SK-N-SH (cell line): Measurements from ENCODE around the gene CTTNBP2NL. TPM values are rescaled to one million over a fixed set of nuclear protein-coding genes. Genes with fewer than 3 reads are reported as not detected.

Source experiments
- CTCF ChIA-PET: fragments of 300-600, 350-600 bp; formaldehyde crosslinking; extraction: SDS; loops from one replicate; lab custom pipeline; 2021; lab: Yijun Ruan, JAX
- POLR2A ChIA-PET: fragments of 350-600 bp; sonication (Branson Sonifier 250); formaldehyde crosslinking; extraction: SDS; loops from one replicate; lab custom pipeline; 2020; ENCODE audit warnings: antibody characterized with exemption, inconsistent platforms; lab: Yijun Ruan, JAX
- DNase-seq: peaks from one replicate; pipeline ENCODE4 v3.0.0; 2012
- H2AFZ ChIP-seq: fragments of 200-600 bp; sonication (generic); 2 replicates; pipeline ENCODE4 v1.8.1; 2016; ENCODE audit warnings: antibody characterized with exemption, mild to moderate bottlenecking, low read depth
- H3F3A ChIP-seq: fragments of 200-600 bp; sonication (generic); replicated peaks from 2 replicates; pipeline ENCODE3; 2016; ENCODE audit warnings: antibody characterized with exemption, mild to moderate bottlenecking; ENCODE audit not compliant: insufficient read depth
- H3K27ac ChIP-seq, 2 experiments: fragments of 200-500 bp in 1 of 2; fragments of 200-600 bp in 1 of 2; sonication (Bioruptor generic) in 1 of 2; sonication (generic), shearing (Covaris generic) in 1 of 2; 2 replicates each; pipeline versions ENCODE4 v1.5.1 to v1.6.1; 2014 to 2016; ENCODE audit warnings: low read depth in 2 of 2, inconsistent platforms in 1 of 2, low read length in 1 of 2, mild to moderate bottlenecking in 1 of 2, mixed read lengths in 1 of 2
- H3K27me3 ChIP-seq: fragments of 200-600 bp; sonication (generic), shearing (Covaris generic); 2 replicates; pipeline ENCODE4 v1.6.1; 2016; ENCODE audit warnings: mixed run types; ENCODE audit not compliant: insufficient read depth
- H3K36me3 ChIP-seq, 2 experiments: fragments of 200-500 bp in 1 of 2; fragments of 200-600 bp in 1 of 2; sonication (Bioruptor generic) in 1 of 2; sonication (generic) in 1 of 2; replicated peaks in 1 of 2; 2 replicates each; pipeline versions ENCODE3 to v1.5.1; 2014 to 2016; ENCODE audit warnings: low read length in 1 of 2, mild to moderate bottlenecking in 1 of 2; ENCODE audit not compliant: insufficient read depth in 2 of 2, control insufficient read depth in 1 of 2
- H3K4me1 ChIP-seq, 2 experiments: fragments of 200-500 bp in 1 of 2; fragments of 200-600 bp in 1 of 2; sonication (Bioruptor generic) in 1 of 2; sonication (generic), shearing (Covaris generic) in 1 of 2; 2 replicates each; pipeline versions ENCODE4 v1.5.1 to v1.6.1; 2014 to 2016; ENCODE audit warnings: low read depth in 1 of 2, low read length in 1 of 2, mixed run types in 1 of 2; ENCODE audit not compliant: insufficient read depth in 2 of 2, control insufficient read depth in 1 of 2
- H3K4me2 ChIP-seq: fragments of 200-600 bp; sonication (generic), shearing (Covaris generic); 2 replicates; pipeline ENCODE4 v1.6.1; 2017; ENCODE audit warnings: mixed run types
- H3K4me3 ChIP-seq, 2 experiments: fragments of 200-500 bp in 1 of 2; fragments of 200-600 bp in 1 of 2; sonication (Bioruptor generic) in 1 of 2; sonication (generic), shearing (Covaris generic) in 1 of 2; 2 replicates each; pipeline versions ENCODE4 v1.5.1 to v1.8.1; 2014 to 2016; ENCODE audit warnings: low read depth in 2 of 2, inconsistent platforms in 1 of 2, low read length in 1 of 2, mild to moderate bottlenecking in 1 of 2, mixed read lengths in 1 of 2, moderate library complexity in 1 of 2
- H3K79me2 ChIP-seq: fragments of 200-600 bp; sonication (generic); 2 replicates; pipeline ENCODE4 v1.8.1; 2017; ENCODE audit warnings: mild to moderate bottlenecking; ENCODE audit not compliant: insufficient read depth
- H3K9ac ChIP-seq: fragments of 200-600 bp; sonication (generic); 2 replicates; pipeline ENCODE4 v1.6.1; 2017; ENCODE audit warnings: mixed run types
- H3K9me2 ChIP-seq: fragments of 200-600 bp; sonication (generic); 2 replicates; pipeline ENCODE4 v1.6.1; 2017; ENCODE audit warnings: mixed run types
- H3K9me3 ChIP-seq: fragments of 200-600 bp; sonication (generic); 2 replicates; pipeline ENCODE4 v1.6.1; 2017; ENCODE audit warnings: mixed run types, mild to moderate bottlenecking, moderate library complexity
- H4K20me1 ChIP-seq: fragments of 200-600 bp; sonication (generic); 2 replicates; pipeline ENCODE4 v1.6.1; 2017; ENCODE audit warnings: mild to moderate bottlenecking, mixed run types; ENCODE audit not compliant: insufficient read depth
- CHD2 ChIP-seq: fragments of 150-350 bp; IDR thresholded peaks from 2 replicates; pipeline ENCODE4 v1.6.1; 2018; ENCODE audit warnings: low read length; ENCODE audit not compliant: partially characterized antibody
- CTCF ChIP-seq: fragments of 200-600 bp; sonication (generic); IDR thresholded peaks from 2 replicates; pipeline ENCODE4 v1.6.1; 2017; ENCODE audit warnings: antibody characterized with exemption, mild to moderate bottlenecking, moderate library complexity
- ELF1 ChIP-seq: IDR thresholded peaks from 2 replicates; pipeline ENCODE4 v1.4.0; 2012
- EZH2phosphoT487 ChIP-seq: fragments of 200-600 bp; sonication (generic); IDR thresholded peaks from 2 replicates; pipeline ENCODE4 v1.6.1; 2017; ENCODE audit warnings: low read depth, mixed run types, mild to moderate bottlenecking, antibody characterized with exemption, moderate library complexity, borderline replicate concordance
- FOSL2 ChIP-seq: IDR thresholded peaks from 2 replicates; pipeline ENCODE4 v1.4.0; 2012; ENCODE audit warnings: low read depth, mild to moderate bottlenecking, moderate library complexity, borderline replicate concordance
- JUND ChIP-seq: IDR thresholded peaks from 2 replicates; pipeline ENCODE4 v1.4.0; 2012
- MAX ChIP-seq: IDR thresholded peaks from 2 replicates; pipeline ENCODE4 v1.4.0; 2012; ENCODE audit warnings: low read depth
- MEF2A ChIP-seq: IDR thresholded peaks from 2 replicates; pipeline ENCODE4 v1.4.0; 2012; ENCODE audit warnings: low read depth, borderline replicate concordance
- NFIC ChIP-seq: IDR thresholded peaks from 2 replicates; pipeline ENCODE4 v1.4.0; 2012; ENCODE audit warnings: borderline replicate concordance
- NRF1 ChIP-seq: IDR thresholded peaks from 2 replicates; pipeline ENCODE4 v1.6.1; 2012; ENCODE audit warnings: low read depth, mild to moderate bottlenecking, low read length
- PBX3 ChIP-seq: IDR thresholded peaks from 2 replicates; pipeline ENCODE4; 2012
- POLR2AphosphoS5 ChIP-seq: IDR thresholded peaks from 2 replicates; pipeline ENCODE4 v1.6.1; 2012; ENCODE audit warnings: low read depth, low read length
- RCOR1 ChIP-seq: fragments of 150-350 bp; IDR thresholded peaks from 2 replicates; pipeline ENCODE4 v1.6.1; 2017; ENCODE audit warnings: antibody characterized with exemption, low read length
- RXRA ChIP-seq: IDR thresholded peaks from 2 replicates; pipeline ENCODE4 v1.4.0; 2012; ENCODE audit warnings: low read depth, mild to moderate bottlenecking, borderline replicate concordance
- SMC3 ChIP-seq: IDR thresholded peaks from 2 replicates; pipeline ENCODE4 v1.6.1; 2012; ENCODE audit warnings: low read depth, low read length, improper control_type of control experiment
- TAF1 ChIP-seq: IDR thresholded peaks from 2 replicates; pipeline ENCODE4 v1.6.1; 2012; ENCODE audit warnings: low read depth, mild to moderate bottlenecking, low read length, moderate library complexity, borderline replicate concordance
- TCF12 ChIP-seq: IDR thresholded peaks from 2 replicates; pipeline ENCODE4 v1.4.0; 2012
- YY1 ChIP-seq: IDR thresholded peaks from 2 replicates; pipeline ENCODE4 v1.4.0; 2012; ENCODE audit warnings: low read depth, mild to moderate bottlenecking
- WGBS: methylation state at CpG from one replicate; pipeline ENCODE4 v1.1.6; 2017; ENCODE audit warnings: low lambda C conversion rate; 5-methylcytosine and 5-hydroxymethylcytosine counted together
- polyA plus RNA-seq, 3 experiments: library from polyadenylated mRNA; depleted of rRNA; stranded (reverse); fragments of >200 nt; gene quantifications; 2 replicates each; pipeline ENCODE4 v1.2.3, GENCODE V29; 2012

The CTTNBP2NL gene
- polyA plus RNA-seq, 1 of the 3 experiments (the other 2 are of a cell fraction), result 4.9 TPM

GRCh38 chr1:112386024-112386723 is 9.8 kb upstream of the CTTNBP2NL start (continued):
- TF ChIP-seq RXRA (no peak), RCOR1 (no peak), ELF1 (no peak), NRF1 (no peak), CHD2 (no peak)

GRCh38 chr1:112386731-112387346 is 9.2 kb upstream of the CTTNBP2NL start:
- ChIA-PET CTCF (interaction anchor here (1.1 to 3.8 kb wide), 4 partner anchors 17 to 115 kb away, joined by 3 to 16 read pairs (median 4); no protein-coding TSS in a partner anchor), POLR2A (no interaction called here)
- Histone ChIP-seq H3F3A (peaks cover 10% of the 10 kb centered on the region), H2AFZ (no peak overlapping the region), H4K20me1 (no peaks in the 10 kb centered on the region), H3K4me3 (no peak overlapping the region), H3K9me2 (no peaks in the 10 kb centered on the region), H3K27me3 (no peaks in the 10 kb centered on the region), H3K4me2 (no peak overlapping the region), H3K4me1 (peaks cover 4 to 11% of the 10 kb centered on the region in 2 experiments; a peak in 2 of 4 replicates), H3K9ac (no peak overlapping the region), H3K79me2 (no peaks in the 10 kb centered on the region), H3K36me3 (no peaks in the 10 kb centered on the region), H3K9me3 (no peaks in the 10 kb centered on the region), H3K27ac (no peak overlapping the region)
- TF ChIP-seq JUND (no peak), FOSL2 (no peak), RXRA (no peak), NRF1 (no peak), TCF12 (no peak), POLR2AphosphoS5 (no peak), TAF1 (no peak), SMC3 (no peak), RCOR1 (no peak), MEF2A (no peak), CTCF (no peak)
- DNase-seq, result no peak
- WGBS, result 36% methylated on average over 2 of the region's 2 CpGs

- CTCF ChIA-PET, result interaction anchor here (1.2 to 3.8 kb wide), 2 partner anchors 18 to 114 kb away, joined by 3 to 16 read pairs; no protein-coding TSS in a partner anchor
- Histone ChIP-seq H3K4me3 (no peak overlapping the region), H3K4me2 (no peak overlapping the region)
- no peak for TF ChIP-seq CTCF
- no peak for TF ChIP-seq JUND
- TF ChIP-seq MEF2A, result no peak
- no peak for TF ChIP-seq NFIC
- no peak for TF ChIP-seq YY1
- TF ChIP-seq PBX3, result no peak
- TF ChIP-seq MAX, result no peak
- TF ChIP-seq EZH2phosphoT487, result no peak
- no peak for TF ChIP-seq CHD2
These were observed 8.2 kb upstream of the CTTNBP2NL start for GRCh38 chr1:112387807-112388206.

More at GRCh38 chr1:112387807-112388206, 8.2 kb upstream of the CTTNBP2NL start:
- Histone ChIP-seq H3K79me2 (peaks cover 1% of the 10 kb centered on the region; the same call in 1 of the 2 replicates), H3F3A (peaks cover 10% of the 10 kb centered on the region), H3K4me1 (peaks cover 4 to 11% of the 10 kb centered on the region in 2 experiments; a peak in 2 of 4 replicates), H3K9ac (no peak overlapping the region), H3K9me3 (no peaks in the 10 kb centered on the region), H2AFZ (no peak overlapping the region), H3K27ac (no peak overlapping the region), H4K20me1 (no peaks in the 10 kb centered on the region), H3K9me2 (no peaks in the 10 kb centered on the region), H3K27me3 (no peaks in the 10 kb centered on the region), H3K36me3 (no peaks in the 10 kb centered on the region)
- 61% methylated on average over 3 of the region's 3 CpGs for WGBS
- DNase-seq, result no peak
- POLR2A ChIA-PET, result no interaction called here
